ENCODE measurements around the gene SVIL.

- TF ChIP-seq CTCF (conservative IDR thresholded peaks at IDR 0.05; ENCODE audit: low read length) (no peak), EZH2phosphoT487 (IDR thresholded peaks at IDR 0.05; ENCODE audit: borderline replicate concordance) (no peak)
Observed at GRCh38 chr10:29646960-29647461, 12.2 kb upstream of the SVIL start.
